ENCODE data around the gene VSIG1.

Gene VSIG1

GRCh38 chrX:108044554-108045256, at the start of gene VSIG1:
VSIG1 (plus strand) TSS chrX:108045065; CDS start chrX:108045131, 66 bp downstream.
- DNase-seq (ENCODE audit: low read depth in 2 of 2) = no peak

- no peak for DNase-seq (ENCODE audit: low read depth in 2 of 2)
Observed at GRCh38 chrX:107996124-107996523, 48.7 kb upstream of the VSIG1 start.

- no peak for DNase-seq (ENCODE audit: low read depth in 2 of 2)
Observed at GRCh38 chrX:108000751-108001150, 44.1 kb upstream of the VSIG1 start.

GRCh38 chrX:108001218-108001814, 43.5 kb upstream of the VSIG1 start:
- DNase-seq (ENCODE audit: low read depth in 2 of 2) = no peak

- no peak for DNase-seq (ENCODE audit: low read depth in 2 of 2)
Observed at GRCh38 chrX:108018656-108019381, 26.0 kb upstream of the VSIG1 start.

- no peak for DNase-seq (ENCODE audit: low read depth in 2 of 2)
Observed at GRCh38 chrX:108019382-108019875, 25.4 kb upstream of the VSIG1 start.

GRCh38 chrX:108020631-108021030, 24.2 kb upstream of the VSIG1 start:
- DNase-seq (ENCODE audit: low read depth in 2 of 2) = no peak

GRCh38 chrX:108022491-108023089, 22.3 kb upstream of the VSIG1 start:
- DNase-seq (ENCODE audit: low read depth in 2 of 2) = no peak

GRCh38 chrX:108025376-108025775, 19.5 kb upstream of the VSIG1 start:
- DNase-seq (ENCODE audit: low read depth in 2 of 2) = no peak

GRCh38 chrX:108025954-108026600, 18.8 kb upstream of the VSIG1 start:
- no peak for DNase-seq (ENCODE audit: low read depth in 2 of 2)

GRCh38 chrX:108028854-108029253, 16.0 kb upstream of the VSIG1 start:
- no peak for DNase-seq (ENCODE audit: low read depth in 2 of 2)

- DNase-seq (ENCODE audit: low read depth in 2 of 2) = no peak
Observed at GRCh38 chrX:108029928-108030711, 14.7 kb upstream of the VSIG1 start.

GRCh38 chrX:108032944-108033343, 11.9 kb upstream of the VSIG1 start:
- DNase-seq (ENCODE audit: low read depth in 2 of 2) = no peak

- DNase-seq (ENCODE audit: low read depth in 2 of 2) = no peak
Observed at GRCh38 chrX:108033890-108034289, 11.0 kb upstream of the VSIG1 start.

GRCh38 chrX:108034725-108035124, 10.1 kb upstream of the VSIG1 start:
- DNase-seq (ENCODE audit: low read depth in 2 of 2) = no peak

- no peak for DNase-seq (ENCODE audit: low read depth in 2 of 2)
Observed at GRCh38 chrX:108036298-108036973, 8.4 kb upstream of the VSIG1 start.

- DNase-seq (ENCODE audit: low read depth in 2 of 2) = no peak
Observed at GRCh38 chrX:108049649-108050048, 4.8 kb downstream of the VSIG1 start.

GRCh38 chrX:108053218-108053617, 8.4 kb downstream of the VSIG1 start:
- no peak for DNase-seq (ENCODE audit: low read depth in 2 of 2)

- DNase-seq (ENCODE audit: low read depth in 2 of 2) = no peak
Observed at GRCh38 chrX:108055546-108055945, 10.7 kb downstream of the VSIG1 start.

- DNase-seq (ENCODE audit: low read depth in 2 of 2) = no peak
Observed at GRCh38 chrX:108059801-108060200, 14.9 kb downstream of the VSIG1 start.
